ENCODE measurements around the gene FRS3.
"Not testable (repeated sequence)": the region's sequence is repeated elsewhere in the genome, so short reads cannot be mapped to it uniquely, and the experiment has no call there.

FRS3 gene

GRCh38 chr6:41768545-41769308, 11.0 kb downstream of the FRS3 start:
- no peak for DNase-seq

GRCh38 chr6:41767112-41767833, 12.4 kb downstream of the FRS3 start:
- no peak for DNase-seq

GRCh38 chr6:41766043-41766664, 13.5 kb downstream of the FRS3 start:
- not testable (repeated sequence) for DNase-seq

- no peak for DNase-seq
Measured at GRCh38 chr6:41763470-41763869, 16.2 kb downstream of the FRS3 start.

GRCh38 chr6:41759905-41760579, 19.7 kb downstream of the FRS3 start:
- DNase-seq: no peak

- DNase-seq: no peak
Measured at GRCh38 chr6:41759106-41759904, 20.4 kb downstream of the FRS3 start.

- no peak for DNase-seq
Measured at GRCh38 chr6:41758641-41759035, 21.1 kb downstream of the FRS3 start.

- no peak for DNase-seq
Measured at GRCh38 chr6:41757931-41758640, 21.6 kb downstream of the FRS3 start.

GRCh38 chr6:41757271-41757670, 22.4 kb downstream of the FRS3 start:
- no peak for DNase-seq

- DNase-seq: no peak
Measured at GRCh38 chr6:41756354-41756753, 23.3 kb downstream of the FRS3 start.

GRCh38 chr6:41755895-41756294, 23.8 kb downstream of the FRS3 start:
- DNase-seq: no peak

GRCh38 chr6:41750374-41750773, 29.3 kb downstream of the FRS3 start:
- DNase-seq: no peak

- DNase-seq: no peak
Measured at GRCh38 chr6:41748542-41748941, 31.2 kb downstream of the FRS3 start.

- DNase-seq: no peak
Measured at GRCh38 chr6:41748102-41748477, 31.6 kb downstream of the FRS3 start.

GRCh38 chr6:41747256-41748101, 32.2 kb downstream of the FRS3 start, which contains the start of gene PGC:
PGC (minus strand) TSS chr6:41747397; CDS start chr6:41747334, 63 bp downstream.
- DNase-seq: no peak

- no peak for DNase-seq
Measured at GRCh38 chr6:41746107-41746506, 33.6 kb downstream of the FRS3 start.

GRCh38 chr6:41744236-41744787, 35.4 kb downstream of the FRS3 start:
- no peak for DNase-seq

GRCh38 chr6:41743406-41744235, 36.1 kb downstream of the FRS3 start:
- DNase-seq: no peak
